ENCODE measurements around the gene TBC1D30.

- TF ChIP-seq CTCF (IDR thresholded peaks at IDR 0.05) (no peak), POLR2A (IDR thresholded peaks at IDR 0.05) (no peak)
Measured at GRCh38 chr12:64808110-64808509, 16.3 kb upstream of the TBC1D30 start.
